HG03565 (cell line): Measurements from ENCODE around the gene P2RX5.

Experiments used
- ATAC-seq: cut with Tn5 transposase; IDR thresholded peaks from one replicate; pipeline ENCODE4 v1.9.1; 2021; ENCODE audit warnings: mild to moderate bottlenecking, moderate library complexity; ENCODE audit not compliant: unreplicated experiment

The P2RX5 gene

DNA sequence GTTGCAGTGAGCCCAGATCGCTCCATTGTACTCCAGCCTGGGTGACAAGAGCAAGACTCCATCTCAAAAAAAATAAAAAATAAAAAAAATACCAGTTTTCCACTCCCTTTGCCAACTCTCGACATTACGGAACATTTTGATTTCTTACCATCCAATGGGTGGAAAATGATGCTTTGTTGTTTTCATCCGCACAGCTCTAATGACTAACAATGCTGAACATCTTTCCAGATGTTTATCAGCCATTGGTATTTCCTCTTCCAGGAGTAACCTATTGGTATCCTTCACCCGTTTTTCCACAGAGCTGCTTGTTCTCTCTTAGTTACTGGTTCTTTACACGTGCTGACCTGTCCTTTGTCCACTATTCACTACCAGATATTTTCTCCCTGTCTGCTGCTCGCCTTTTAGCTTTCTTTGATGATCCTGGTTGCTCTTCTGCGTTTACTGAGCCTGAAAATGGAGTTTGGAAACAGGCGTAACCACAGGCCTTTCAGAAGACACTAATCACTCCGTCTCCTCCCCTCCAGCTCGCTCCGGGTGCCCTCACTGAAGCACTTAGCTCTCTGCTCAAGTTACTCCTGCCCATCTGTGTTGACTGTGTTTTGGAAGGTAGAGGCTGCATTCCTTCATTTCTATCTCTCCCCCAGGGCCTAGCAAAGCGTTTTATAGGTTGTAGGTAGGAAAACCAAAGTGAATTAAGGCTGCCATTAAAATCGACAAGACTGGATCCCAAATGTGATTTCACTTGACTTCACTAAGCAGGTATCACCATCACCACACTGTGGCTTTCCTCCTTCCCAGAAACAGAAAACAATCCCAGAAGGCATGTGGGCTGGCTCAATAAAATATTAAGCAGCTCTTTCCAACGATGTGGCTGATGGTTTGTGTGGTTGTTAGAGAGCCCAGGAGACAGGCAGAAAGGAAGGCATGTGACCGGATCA, 68.9 kb downstream of the P2RX5 start:
- no peak for ATAC-seq
